ENCODE results near the gene SPRY1. TPM values are rescaled to one million over a fixed set of nuclear protein-coding genes. Genes with fewer than 3 reads are reported as not detected.

Gene SPRY1
- total RNA-seq, 4 donors from 2014 or later, result 79.3 to 118 (median 98.4) TPM

GRCh38 chr4:123412091-123412505 is 15.5 kb downstream of the SPRY1 start:
- Histone ChIP-seq H3K9me3 (no peaks in the 10 kb centered on the region), H3K27me3 (no peaks in the 10 kb centered on the region), H3K4me3 (no peak overlapping the region), H3K27ac (peak overlapping the region in 3 of 4 donors; percentile 17 to 25 (median 20)), H3K4me1 (peaks cover 0 to 17% (median 0%) of the 10 kb centered on the region in 3 donors), H3K36me3 (no peaks in the 10 kb centered on the region)
- 22 to 25% methylated on average over 1 of the region's 1 CpG for WGBS, 2 donors (ENCODE audit: low coverage in 1 of 2)
- no peak for ATAC-seq
- TF ChIP-seq POLR2AphosphoS5 (IDR thresholded peaks at IDR 0.05), result no peak
- no peak for TF ChIP-seq POLR2A (IDR thresholded peaks at IDR 0.05)
- no peak for TF ChIP-seq EP300 (IDR thresholded peaks at IDR 0.05)
- no peak for TF ChIP-seq CTCF (IDR thresholded peaks at IDR 0.05)

- H3K4me1 ChIP-seq, result peaks cover 0 to 17% (median 0%) of the 10 kb centered on the region in 3 donors
- no peaks in the 10 kb centered on the region for H3K9me3 ChIP-seq
- no peaks in the 10 kb centered on the region for H3K36me3 ChIP-seq
- TF ChIP-seq EP300 (IDR thresholded peaks at IDR 0.05) (no peak), CTCF (IDR thresholded peaks at IDR 0.05) (no peak), POLR2A (IDR thresholded peaks at IDR 0.05) (no peak), POLR2AphosphoS5 (IDR thresholded peaks at IDR 0.05) (no peak)
- H3K27me3 ChIP-seq, result no peaks in the 10 kb centered on the region
- no peak for ATAC-seq
- 66 to 78% methylated on average over 3 of the region's 4 CpGs for WGBS, 2 donors (ENCODE audit: low coverage in 1 of 2)
- H3K27ac ChIP-seq, result no peak overlapping the region
- H3K4me3 ChIP-seq, result no peak overlapping the region
Measured at GRCh38 chr4:123412700-123413512, 16.3 kb downstream of the SPRY1 start.

DNA sequence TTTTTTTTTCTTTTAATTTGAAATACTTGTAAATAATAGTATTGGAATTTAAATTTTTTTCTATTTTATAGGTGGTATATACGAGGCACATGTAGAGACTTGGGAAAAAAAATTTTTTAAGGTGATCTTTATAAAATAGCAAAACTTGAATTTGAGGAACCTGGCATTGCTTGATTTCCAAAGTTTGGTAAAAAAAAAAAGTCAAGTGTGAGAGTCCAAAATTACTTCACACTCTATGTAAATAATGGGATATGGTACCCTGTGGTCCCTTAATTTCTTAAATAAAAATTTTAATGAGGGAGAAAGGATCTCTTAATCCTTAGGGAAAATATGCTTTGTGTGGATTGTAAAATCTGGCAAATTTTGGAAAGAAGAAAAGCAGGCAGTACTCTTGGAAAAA is 19.0 kb downstream of the SPRY1 start:
- no peaks in the 10 kb centered on the region for H3K27me3 ChIP-seq
- H3K9me3 ChIP-seq, result no peaks in the 10 kb centered on the region
- peaks cover 0 to 26% (median 2%) of the 10 kb centered on the region in 3 donors for H3K4me1 ChIP-seq
- H3K4me3 ChIP-seq, result no peak overlapping the region
- no peak overlapping the region for H3K27ac ChIP-seq
- ATAC-seq, result no peak
- TF ChIP-seq CTCF (IDR thresholded peaks at IDR 0.05) (no peak), EP300 (IDR thresholded peaks at IDR 0.05) (no peak)
- 69 to 100% methylated on average over 1 of the region's 1 CpG for WGBS, 2 donors (ENCODE audit: low coverage in 1 of 2)
- no peaks in the 10 kb centered on the region for H3K36me3 ChIP-seq

DNA sequence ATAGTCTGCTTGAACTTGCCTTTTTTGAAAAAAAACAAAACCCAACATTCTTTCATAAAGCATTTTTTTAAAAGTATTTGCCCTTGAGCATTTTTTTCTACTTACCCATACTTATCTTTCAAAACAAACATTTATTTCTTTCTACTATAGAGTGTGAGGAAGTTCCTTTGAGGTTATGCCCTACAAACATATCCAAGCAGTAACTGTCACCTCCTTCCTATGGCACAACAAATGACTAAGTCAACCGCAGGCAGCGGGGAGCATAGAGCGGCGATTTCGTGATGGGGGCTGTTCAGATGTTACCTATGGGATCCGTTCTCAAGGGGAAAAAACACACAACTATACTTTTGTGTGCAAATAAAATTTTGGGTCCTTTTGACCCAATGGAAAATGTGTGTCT is 19.4 kb downstream of the SPRY1 start:
- Histone ChIP-seq H3K9me3 (no peaks in the 10 kb centered on the region), H3K4me1 (peaks cover 0 to 26% (median 2%) of the 10 kb centered on the region in 3 donors), H3K4me3 (no peak overlapping the region), H3K27ac (no peak overlapping the region), H3K27me3 (no peaks in the 10 kb centered on the region), H3K36me3 (no peaks in the 10 kb centered on the region)
- ATAC-seq, result no peak
- TF ChIP-seq EP300 (IDR thresholded peaks at IDR 0.05) (no peak), POLR2AphosphoS5 (IDR thresholded peaks at IDR 0.05) (no peak), CTCF (IDR thresholded peaks at IDR 0.05) (no peak), POLR2A (IDR thresholded peaks at IDR 0.05) (no peak)
- WGBS, 2 donors (ENCODE audit: low coverage in 1 of 2), result 95 to 100% methylated on average over 1 to 5 of the region's 6 CpGs

- 20 to 51% methylated on average over 1 to 2 of the region's 2 CpGs for WGBS, 2 donors (ENCODE audit: low coverage in 1 of 2)
- no peak overlapping the region for H3K4me3 ChIP-seq
- H3K27me3 ChIP-seq, result no peaks in the 10 kb centered on the region
- TF ChIP-seq POLR2AphosphoS5 (IDR thresholded peaks at IDR 0.05) (no peak), POLR2A (IDR thresholded peaks at IDR 0.05) (no peak), EP300 (IDR thresholded peaks at IDR 0.05) (no peak), CTCF (IDR thresholded peaks at IDR 0.05) (no peak)
- no peaks in the 10 kb centered on the region for H3K9me3 ChIP-seq
- H3K4me1 ChIP-seq, result peaks cover 0 to 18% (median 2%) of the 10 kb centered on the region in 3 donors
- ATAC-seq, result no peak
- no peak overlapping the region for H3K27ac ChIP-seq
- H3K36me3 ChIP-seq, result no peaks in the 10 kb centered on the region
Measured at GRCh38 chr4:123417813-123418212, 21.2 kb downstream of the SPRY1 start.
